ENCODE results near the gene POLR2A.

The POLR2A gene

GRCh38 chr17:7483255-7484066 lies 705 bp upstream of the POLR2A start (continued):
- 0 out of 2 replicates have a peak, but pooled peaks have one; percentile 12 for TF ChIP-seq ZBTB48 (tag by site-specific recombination; IDR thresholded peaks at IDR 0.05)
- TF ChIP-seq TRIM28 (IDR thresholded peaks at IDR 0.05; ENCODE audit: borderline replicate concordance, low read length), result no peak
- TF ChIP-seq ZNF558 (tag by site-specific recombination; IDR thresholded peaks at IDR 0.05), result peak; percentile 65; the same call in 1 of the 2 replicates
- TF ChIP-seq ZNF521 (tag by site-specific recombination; IDR thresholded peaks at IDR 0.05), result no peak

GRCh38 chr17:7484919-7485377 lies 782 bp downstream of the POLR2A start:
- Histone ChIP-seq H3K36me3 (ENCODE audit: control insufficient read depth in 2 of 2, insufficient read depth in 1 of 2, low read length in 2 of 2) (peaks cover 8 to 35% of the 10 kb centered on the region in 2 experiments), H3K4me1 (ENCODE audit: control insufficient read depth, insufficient read depth, low read length) (peaks cover 21% of the 10 kb centered on the region), H3K4me3 (ENCODE audit: low read depth, low read length) (peak overlapping the region; percentile 51), H3K9me3 (ENCODE audit: control insufficient read depth, insufficient read depth, low read depth, low read length) (no peaks in the 10 kb centered on the region), H3K27ac (ENCODE audit: extremely low read depth, low read depth, low read length) (peak overlapping the region; percentile 100)
- ChIA-PET POLR2A (interaction anchor here (0.6 to 3.8 kb wide), 39 partner anchors 8 to 609 kb away, joined by 3 to 39 read pairs (median 5); partner anchors contain the start of genes CHRNB1, FGF11, MPDU1 and NEURL4), CTCF (interaction anchor here (0.8 to 2.9 kb wide), 7 partner anchors 18 to 158 kb away, joined by 3 to 13 read pairs (median 4); partner anchors contain the start of genes CHRNB1 and TMEM256)
- TF ChIP-seq ZNF423 (tag by site-specific recombination; IDR thresholded peaks at IDR 0.05) (0 out of 2 replicates have a peak, but pooled peaks have one; percentile 30), CTCF (tag by site-specific recombination; IDR thresholded peaks at IDR 0.05) (peak; percentile 46; the same call in 1 of the 2 replicates), ZNF24 (tag by site-specific recombination; IDR thresholded peaks at IDR 0.05) (peak; percentile 3; the same call in 1 of the 2 replicates), ZNF549 (tag by site-specific recombination; IDR thresholded peaks at IDR 0.05) (no peak), ZNF664 (tag by site-specific recombination; IDR thresholded peaks at IDR 0.05) (peak; percentile 68; the same call in 1 of the 2 replicates), ZSCAN16 (tag by site-specific recombination; IDR thresholded peaks at IDR 0.05) (peak; percentile 99)

- peak overlapping the region; percentile 46 for H3K4me3 ChIP-seq (ENCODE audit: low read depth, low read length)
- no peaks in the 10 kb centered on the region for H3K9me3 ChIP-seq (ENCODE audit: control insufficient read depth, insufficient read depth, low read depth, low read length)
- TF ChIP-seq ZNF610 (tag by site-specific recombination; IDR thresholded peaks at IDR 0.05; ENCODE audit: borderline replicate concordance) (no peak), ZNF639 (tag by site-specific recombination; IDR thresholded peaks at IDR 0.05) (no peak), HIC1 (tag by site-specific recombination; IDR thresholded peaks at IDR 0.05) (no peak), ZNF76 (tag by site-specific recombination; IDR thresholded peaks at IDR 0.05; ENCODE audit: borderline replicate concordance, low read depth) (no peak)
- peaks cover 21% of the 10 kb centered on the region for H3K4me1 ChIP-seq (ENCODE audit: control insufficient read depth, insufficient read depth, low read length)
- ChIA-PET POLR2A (interaction anchor here (0.6 to 3.8 kb wide), 17 partner anchors 9 to 202 kb away, joined by 3 to 39 read pairs (median 5); partner anchors contain the start of genes CHRNB1, MPDU1, SENP3 and TMEM102), CTCF (interaction anchor here (0.6 to 2.9 kb wide), 6 partner anchors 29 to 137 kb away, joined by 3 to 13 read pairs (median 7); partner anchors contain the start of gene CHRNB1)
- H3K36me3 ChIP-seq (ENCODE audit: control insufficient read depth in 2 of 2, insufficient read depth in 1 of 2, low read length in 2 of 2), result peaks cover 15 to 45% of the 10 kb centered on the region in 2 experiments
- H3K27ac ChIP-seq (ENCODE audit: extremely low read depth, low read depth, low read length), result no peak overlapping the region
Measured at GRCh38 chr17:7486181-7486580, 2.0 kb downstream of the POLR2A start.

Data from HEK293 (cell line).